Endothelial cell (in vitro differentiated cells): ENCODE measurements around the gene PIP4K2C. TPM values are rescaled to one million over a fixed set of nuclear protein-coding genes. Genes with fewer than 3 reads are reported as not detected.
"Not testable (repeated sequence)": the region's sequence is repeated elsewhere in the genome, so short reads cannot be mapped to it uniquely, and the experiment has no call there.

Experiments
- DNase-seq: peaks from one replicate; pipeline ENCODE4 v3.0.0; 2021; ENCODE audit warnings: low spot score
- H3K27ac Mint-ChIP-seq: one replicate; pipeline ENCODE4 v1.8.0; 2021; ENCODE audit warnings: mixed read lengths, inconsistent platforms; ENCODE audit not compliant: unreplicated experiment
- H3K27me3 Mint-ChIP-seq: one replicate; pipeline ENCODE4 v1.8.0; 2021; ENCODE audit warnings: mild to moderate bottlenecking, moderate library complexity, mixed read lengths, inconsistent platforms; ENCODE audit not compliant: unreplicated experiment
- H3K36me3 Mint-ChIP-seq: one replicate; pipeline ENCODE4 v1.8.0; 2021; ENCODE audit warnings: mild to moderate bottlenecking, low read depth, mixed read lengths, inconsistent platforms; ENCODE audit not compliant: unreplicated experiment
- H3K4me1 Mint-ChIP-seq: one replicate; pipeline ENCODE4 v1.8.0; 2021; ENCODE audit warnings: mild to moderate bottlenecking, mixed read lengths, inconsistent platforms; ENCODE audit not compliant: unreplicated experiment
- H3K4me3 Mint-ChIP-seq: one replicate; pipeline ENCODE4 v1.8.0; 2021; ENCODE audit warnings: mild to moderate bottlenecking, mixed read lengths, inconsistent platforms; ENCODE audit not compliant: unreplicated experiment
- H3K9me3 Mint-ChIP-seq: one replicate; pipeline ENCODE4 v1.8.0; 2021; ENCODE audit warnings: mixed read lengths, inconsistent platforms; ENCODE audit not compliant: unreplicated experiment
- CTCF ChIP-seq: fragments of 200-600 bp; sonication (generic); IDR thresholded peaks from one replicate; pipeline ENCODE4 v1.5.0; 2021; ENCODE audit warnings: antibody characterized with exemption; ENCODE audit not compliant: unreplicated experiment
- total RNA-seq: library from RNA; stranded (reverse); fragmentation: NEBNext Ultra II Directional; extraction: Animal tissue kit (Norgen Biotek cat#: 25700); gene quantifications from one replicate; pipeline ENCODE4 v1.2.1, GENCODE V29; 2021; ENCODE audit not compliant: unreplicated experiment

The PIP4K2C gene
- total RNA-seq, 1 donor from 2014 or later, result 18.5 TPM

GRCh38 chr12:57638096-57638495 is 47.1 kb downstream of the PIP4K2C start:
- Mint-ChIP-seq H3K27me3 (no peaks in the 10 kb centered on the region), H3K4me3 (no peak overlapping the region), H3K36me3 (no peaks in the 10 kb centered on the region), H3K27ac (no peak overlapping the region), H3K4me1 (no peaks in the 10 kb centered on the region), H3K9me3 (no peaks in the 10 kb centered on the region)
- no peak for DNase-seq
- no peak for TF ChIP-seq CTCF

GRCh38 chr12:57640175-57641042 is 49.4 kb downstream of the PIP4K2C start:
- no peak for TF ChIP-seq CTCF
- DNase-seq, result no peak
- Mint-ChIP-seq H3K27me3 (no peaks in the 10 kb centered on the region), H3K36me3 (no peaks in the 10 kb centered on the region), H3K27ac (no peak overlapping the region), H3K4me3 (no peak overlapping the region), H3K4me1 (no peaks in the 10 kb centered on the region), H3K9me3 (no peaks in the 10 kb centered on the region)

- Mint-ChIP-seq H3K4me3 (no peak overlapping the region), H3K4me1 (no peaks in the 10 kb centered on the region), H3K9me3 (peaks cover 4% of the 10 kb centered on the region), H3K36me3 (peaks cover 4% of the 10 kb centered on the region), H3K27me3 (no peaks in the 10 kb centered on the region), H3K27ac (no peak overlapping the region)
- no peak for DNase-seq
- no peak for TF ChIP-seq CTCF
Measured at GRCh38 chr12:57641699-57642442, 50.9 kb downstream of the PIP4K2C start.

GRCh38 chr12:57645990-57646658 is 55.1 kb downstream of the PIP4K2C start:
- not testable (repeated sequence) for H3K27ac Mint-ChIP-seq, H3K4me1 Mint-ChIP-seq, H3K27me3 Mint-ChIP-seq, DNase-seq, H3K4me3 Mint-ChIP-seq, H3K9me3 Mint-ChIP-seq, H3K36me3 Mint-ChIP-seq

- not testable (repeated sequence) for H3K27me3 Mint-ChIP-seq, H3K4me3 Mint-ChIP-seq, H3K9me3 Mint-ChIP-seq, H3K27ac Mint-ChIP-seq, DNase-seq, H3K4me1 Mint-ChIP-seq, H3K36me3 Mint-ChIP-seq
Measured at GRCh38 chr12:57646659-57647049, 55.7 kb downstream of the PIP4K2C start.

Other genes starting within 250 kb of the PIP4K2C start
- 39.4 TPM for gene R3HDM2, start 160.1 kb upstream of the PIP4K2C start, total RNA-seq
- gene INHBC, start 156.4 kb upstream of the PIP4K2C start, total RNA-seq, result not detected
- gene INHBE, start 135.9 kb upstream of the PIP4K2C start, total RNA-seq, result not detected
- 0.77 TPM for gene GLI1, start 131.4 kb upstream of the PIP4K2C start, total RNA-seq
- gene ARHGAP9, start 111.3 kb upstream of the PIP4K2C start, total RNA-seq, result 65.4 TPM
- gene MARS1, start 103.1 kb upstream of the PIP4K2C start, total RNA-seq, result 183 TPM
- gene DDIT3, start 70.7 kb upstream of the PIP4K2C start, total RNA-seq, result 4.2 TPM
- gene MBD6, start 68.4 kb upstream of the PIP4K2C start, total RNA-seq, result 99.0 TPM
- gene DCTN2, start 44.0 kb upstream of the PIP4K2C start, total RNA-seq, result 195 TPM
- gene KIF5A, start 41.1 kb upstream of the PIP4K2C start, total RNA-seq, result 0.46 TPM
- gene DTX3, start 13.6 kb downstream of the PIP4K2C start, total RNA-seq, result 43.7 TPM
- gene ARHGEF25, start 20.2 kb downstream of the PIP4K2C start, total RNA-seq, result 20.0 TPM
- 1.3 TPM for gene B4GALNT1, start 42.0 kb downstream of the PIP4K2C start, total RNA-seq
- 220 TPM for gene OS9, start 102.9 kb downstream of the PIP4K2C start, total RNA-seq
- 27.0 TPM for gene AGAP2, start 147.6 kb downstream of the PIP4K2C start, total RNA-seq
- 21.8 TPM for gene TSPAN31, start 153.8 kb downstream of the PIP4K2C start, total RNA-seq
- 120 TPM for gene CDK4, start 161.1 kb downstream of the PIP4K2C start, total RNA-seq
- 2.3 TPM for gene MARCHF9, start 163.9 kb downstream of the PIP4K2C start, total RNA-seq
- 1.4 TPM for gene CYP27B1, start 175.9 kb downstream of the PIP4K2C start, total RNA-seq
- 10.6 TPM for gene METTL1, start 180.9 kb downstream of the PIP4K2C start, total RNA-seq
- 8.6 TPM for gene EEF1AKMT3, start 181.4 kb downstream of the PIP4K2C start, total RNA-seq
- gene TSFM, start 191.6 kb downstream of the PIP4K2C start, total RNA-seq, result 25.8 TPM
- gene AVIL, start 227.5 kb downstream of the PIP4K2C start, total RNA-seq, result 4.5 TPM